ENCODE results near the gene DCC.

DNA sequence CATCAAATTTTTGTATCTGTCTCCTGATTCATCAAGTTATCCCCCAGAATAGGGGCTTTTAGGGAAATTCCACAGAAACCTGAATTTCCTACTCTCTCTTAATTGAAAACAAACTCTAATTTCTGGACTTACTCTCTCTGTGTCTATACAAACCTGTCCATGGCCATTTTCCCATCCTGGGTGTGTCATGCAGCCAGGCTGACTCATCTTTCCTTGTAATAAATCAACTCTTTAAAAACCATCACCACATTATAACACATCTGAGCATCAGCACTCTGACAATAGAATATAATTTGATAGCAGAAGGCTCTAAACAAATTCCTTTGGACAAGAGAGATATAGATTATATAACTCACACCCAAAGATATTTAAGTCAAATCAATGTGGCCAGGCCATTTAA, 610.2 kb downstream of the DCC start:
- no peak for TF ChIP-seq EZH2phosphoT487 (IDR thresholded peaks at IDR 0.05; ENCODE audit: borderline replicate concordance, low read length)
- TF ChIP-seq, protein P1, sequence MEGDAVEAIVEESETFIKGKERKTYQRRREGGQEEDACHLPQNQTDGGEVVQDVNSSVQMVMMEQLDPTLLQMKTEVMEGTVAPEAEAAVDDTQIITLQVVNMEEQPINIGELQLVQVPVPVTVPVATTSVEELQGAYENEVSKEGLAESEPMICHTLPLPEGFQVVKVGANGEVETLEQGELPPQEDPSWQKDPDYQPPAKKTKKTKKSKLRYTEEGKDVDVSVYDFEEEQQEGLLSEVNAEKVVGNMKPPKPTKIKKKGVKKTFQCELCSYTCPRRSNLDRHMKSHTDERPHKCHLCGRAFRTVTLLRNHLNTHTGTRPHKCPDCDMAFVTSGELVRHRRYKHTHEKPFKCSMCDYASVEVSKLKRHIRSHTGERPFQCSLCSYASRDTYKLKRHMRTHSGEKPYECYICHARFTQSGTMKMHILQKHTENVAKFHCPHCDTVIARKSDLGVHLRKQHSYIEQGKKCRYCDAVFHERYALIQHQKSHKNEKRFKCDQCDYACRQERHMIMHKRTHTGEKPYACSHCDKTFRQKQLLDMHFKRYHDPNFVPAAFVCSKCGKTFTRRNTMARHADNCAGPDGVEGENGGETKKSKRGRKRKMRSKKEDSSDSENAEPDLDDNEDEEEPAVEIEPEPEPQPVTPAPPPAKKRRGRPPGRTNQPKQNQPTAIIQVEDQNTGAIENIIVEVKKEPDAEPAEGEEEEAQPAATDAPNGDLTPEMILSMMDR (IDR thresholded peaks at IDR 0.05; ENCODE audit: low read depth, low read length, poor library complexity, severe bottlenecking) = no peak
